ENCODE measurements around the gene ITPKB. TPM values are rescaled to one million over a fixed set of nuclear protein-coding genes. Genes with fewer than 3 reads are reported as not detected.

ITPKB gene
- total RNA-seq, 1 experiment from 2014 or later: 9.5 TPM

DNA sequence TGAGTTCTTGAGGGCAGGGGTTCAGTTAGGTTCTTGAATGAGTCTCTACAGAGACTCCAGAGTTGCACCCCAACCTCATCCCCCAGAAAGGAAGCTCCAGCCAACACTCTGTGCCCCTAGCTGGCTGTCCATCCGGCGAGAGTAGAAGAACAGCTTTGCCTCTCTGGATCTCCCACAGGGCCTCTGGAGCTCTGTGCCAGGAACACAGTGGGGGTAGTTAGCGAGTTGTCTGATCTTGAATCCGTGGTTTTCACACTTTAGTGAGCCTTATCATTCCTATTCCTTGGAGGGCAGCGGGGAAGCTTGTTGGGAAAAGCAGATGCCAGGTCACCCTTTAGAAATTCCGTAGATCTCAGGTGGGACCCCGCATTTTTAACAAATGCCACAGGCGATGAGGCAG lies 145.5 kb downstream of the ITPKB start:
- Mint-ChIP-seq H3K9me3 (ENCODE audit: unreplicated experiment) (peaks cover 7% of the 10 kb centered on the region), H3K4me1 (ENCODE audit: insufficient read depth, unreplicated experiment) (peaks cover 8% of the 10 kb centered on the region), H3K27me3 (ENCODE audit: insufficient read depth, unreplicated experiment) (peaks cover 29% of the 10 kb centered on the region), H3K4me3 (ENCODE audit: unreplicated experiment) (no peak overlapping the region), H3K27ac (ENCODE audit: low read depth, unreplicated experiment) (no peak overlapping the region), H3K36me3 (ENCODE audit: insufficient read depth, unreplicated experiment) (no peaks in the 10 kb centered on the region)
- no TSS peak for BruUV-seq (replicated peaks)
- no peak for DNase-seq (ENCODE audit: unreplicated experiment)
- ChIA-PET CTCF (interaction anchor here (0.6 to 1.4 kb wide), 6 partner anchors 10 to 104 kb away, joined by 3 to 5 read pairs (median 3); no protein-coding TSS in a partner anchor), POLR2A (interaction anchor here (0.6 to 1.8 kb wide), 2 partner anchors 9 to 843 kb away, joined by 3 to 9 read pairs; no protein-coding TSS in a partner anchor)
- TF ChIP-seq, protein P1, sequence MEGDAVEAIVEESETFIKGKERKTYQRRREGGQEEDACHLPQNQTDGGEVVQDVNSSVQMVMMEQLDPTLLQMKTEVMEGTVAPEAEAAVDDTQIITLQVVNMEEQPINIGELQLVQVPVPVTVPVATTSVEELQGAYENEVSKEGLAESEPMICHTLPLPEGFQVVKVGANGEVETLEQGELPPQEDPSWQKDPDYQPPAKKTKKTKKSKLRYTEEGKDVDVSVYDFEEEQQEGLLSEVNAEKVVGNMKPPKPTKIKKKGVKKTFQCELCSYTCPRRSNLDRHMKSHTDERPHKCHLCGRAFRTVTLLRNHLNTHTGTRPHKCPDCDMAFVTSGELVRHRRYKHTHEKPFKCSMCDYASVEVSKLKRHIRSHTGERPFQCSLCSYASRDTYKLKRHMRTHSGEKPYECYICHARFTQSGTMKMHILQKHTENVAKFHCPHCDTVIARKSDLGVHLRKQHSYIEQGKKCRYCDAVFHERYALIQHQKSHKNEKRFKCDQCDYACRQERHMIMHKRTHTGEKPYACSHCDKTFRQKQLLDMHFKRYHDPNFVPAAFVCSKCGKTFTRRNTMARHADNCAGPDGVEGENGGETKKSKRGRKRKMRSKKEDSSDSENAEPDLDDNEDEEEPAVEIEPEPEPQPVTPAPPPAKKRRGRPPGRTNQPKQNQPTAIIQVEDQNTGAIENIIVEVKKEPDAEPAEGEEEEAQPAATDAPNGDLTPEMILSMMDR (IDR thresholded peaks at IDR 0.05; ENCODE audit: unreplicated experiment): no peak
- intact Hi-C loops (cut with micrococcal nuclease): no loop called here

DNA sequence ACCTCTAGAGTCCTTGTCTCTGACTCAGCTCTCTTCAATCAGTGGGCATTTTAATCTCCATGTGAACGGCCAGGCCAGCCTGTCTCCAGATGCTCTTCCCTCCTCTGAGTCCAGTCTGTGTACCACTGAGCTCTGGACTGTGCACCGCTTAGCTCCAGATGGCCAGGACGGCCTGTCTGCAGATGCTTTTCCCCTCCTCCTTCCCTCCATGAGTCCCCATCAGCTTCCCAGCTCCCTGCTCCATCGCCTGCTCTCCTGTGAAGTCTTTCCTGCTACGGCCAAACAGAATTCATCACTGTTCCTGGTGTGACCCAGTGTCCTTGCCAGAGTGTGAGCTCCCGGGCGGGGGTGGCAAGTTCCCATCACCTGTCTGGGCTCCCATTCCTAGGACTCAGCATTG lies 148.5 kb downstream of the ITPKB start:
- H3K27me3 Mint-ChIP-seq (ENCODE audit: insufficient read depth, unreplicated experiment): peaks cover 24% of the 10 kb centered on the region
- H3K9me3 Mint-ChIP-seq (ENCODE audit: unreplicated experiment): peaks cover 5% of the 10 kb centered on the region
- no peak overlapping the region for H3K4me3 Mint-ChIP-seq (ENCODE audit: unreplicated experiment)
- DNase-seq (ENCODE audit: unreplicated experiment): no peak
- TF ChIP-seq, protein P1 (IDR thresholded peaks at IDR 0.05; ENCODE audit: unreplicated experiment): no peak
- intact Hi-C loops (cut with micrococcal nuclease): no loop called here
- H3K4me1 Mint-ChIP-seq (ENCODE audit: insufficient read depth, unreplicated experiment): peaks cover 4% of the 10 kb centered on the region
- CTCF ChIA-PET: interaction anchor here (0.8 to 1.7 kb wide), 3 partner anchors 43 to 166 kb away, joined by 3 to 4 read pairs (median 3); no protein-coding TSS in a partner anchor
- H3K36me3 Mint-ChIP-seq (ENCODE audit: insufficient read depth, unreplicated experiment): no peaks in the 10 kb centered on the region
- no TSS peak for BruUV-seq (replicated peaks)
- POLR2A ChIA-PET: interaction anchor here (0.7 to 1.8 kb wide), 3 partner anchors 12 to 285 kb away, joined by 3 to 8 read pairs (median 7); no protein-coding TSS in a partner anchor
- no peak overlapping the region for H3K27ac Mint-ChIP-seq (ENCODE audit: low read depth, unreplicated experiment)

DNA sequence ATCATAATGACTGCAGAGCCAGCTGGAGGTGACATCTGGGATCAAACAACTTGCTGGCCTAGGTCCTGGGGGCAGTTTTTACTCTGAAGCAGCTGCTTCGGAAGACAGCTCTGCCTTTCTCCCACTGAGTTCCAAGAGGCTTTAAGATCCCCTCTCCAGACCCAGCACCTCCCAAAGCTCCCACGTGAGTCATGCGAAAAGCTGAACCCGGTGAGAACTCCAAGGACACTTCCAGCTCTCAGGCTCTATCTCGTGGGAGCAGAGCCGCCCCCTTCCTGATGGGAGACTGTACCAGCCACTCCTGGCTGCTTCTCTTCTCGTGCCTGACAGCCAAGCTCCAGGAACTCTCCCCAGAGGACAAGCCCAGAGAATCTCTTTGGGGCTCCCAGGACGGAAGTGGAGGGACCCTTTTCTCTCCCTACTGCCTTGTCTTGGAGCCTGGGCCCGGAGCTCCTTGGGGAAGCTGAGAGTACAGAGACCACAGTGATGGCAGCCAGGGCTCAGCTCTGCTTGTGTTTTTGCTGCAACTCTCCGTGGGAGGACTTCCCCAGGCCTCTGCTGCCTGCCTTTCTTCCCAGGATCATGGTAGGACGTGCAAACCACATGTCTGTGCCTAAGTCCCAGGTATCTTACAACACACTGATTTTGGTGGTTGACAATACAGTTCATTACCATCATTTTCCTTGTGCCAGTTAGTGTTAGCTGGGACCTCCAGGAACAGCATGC lies 149.9 kb downstream of the ITPKB start:
- DNase-seq (ENCODE audit: unreplicated experiment): peak; percentile 32
- ChIA-PET CTCF (interaction anchor here (0.6 to 1.7 kb wide), 7 partner anchors 15 to 464 kb away, joined by 3 to 6 read pairs (median 4); no protein-coding TSS in a partner anchor), POLR2A (interaction anchor here (1.8 kb wide), 1 partner anchor 14 kb away, joined by 7 read pairs; no protein-coding TSS in a partner anchor)
- Mint-ChIP-seq H3K27ac (ENCODE audit: low read depth, unreplicated experiment) (no peak overlapping the region), H3K4me3 (ENCODE audit: unreplicated experiment) (no peak overlapping the region), H3K27me3 (ENCODE audit: insufficient read depth, unreplicated experiment) (peaks cover 19% of the 10 kb centered on the region), H3K9me3 (ENCODE audit: unreplicated experiment) (no peaks in the 10 kb centered on the region), H3K36me3 (ENCODE audit: insufficient read depth, unreplicated experiment) (no peaks in the 10 kb centered on the region), H3K4me1 (ENCODE audit: insufficient read depth, unreplicated experiment) (peaks cover 1% of the 10 kb centered on the region)
- intact Hi-C loops (cut with micrococcal nuclease): loop anchor here (2.0 kb wide), 1 partner anchor 22 kb away; no protein-coding TSS in a partner anchor
- TF ChIP-seq, protein P1 (IDR thresholded peaks at IDR 0.05; ENCODE audit: unreplicated experiment): no peak
- no TSS peak for BruUV-seq (replicated peaks)

DNA sequence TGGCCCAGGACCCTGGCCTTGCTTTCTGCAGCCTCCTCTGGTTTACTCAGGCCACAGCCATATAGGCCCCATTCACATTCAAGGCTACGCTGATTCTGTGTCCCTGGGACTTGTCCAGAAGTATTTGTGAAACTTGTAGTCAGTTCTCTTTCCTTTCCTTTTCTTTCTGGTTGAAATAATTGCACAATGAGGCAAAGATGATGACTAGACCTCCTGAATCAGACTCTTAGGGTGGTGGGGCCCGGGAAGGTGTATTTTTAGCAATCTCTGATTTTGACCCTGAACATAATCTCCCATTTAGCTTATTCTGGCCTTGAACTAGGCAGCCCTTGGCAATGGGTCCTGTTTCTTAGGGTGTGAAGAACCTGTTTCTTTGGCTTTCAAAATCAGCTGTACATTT lies 150.6 kb downstream of the ITPKB start:
- intact Hi-C loops (cut with micrococcal nuclease): loop anchor here (2.0 kb wide), 1 partner anchor 22 kb away; no protein-coding TSS in a partner anchor
- Mint-ChIP-seq H3K9me3 (ENCODE audit: unreplicated experiment) (no peaks in the 10 kb centered on the region), H3K4me3 (ENCODE audit: unreplicated experiment) (no peak overlapping the region), H3K27ac (ENCODE audit: low read depth, unreplicated experiment) (no peak overlapping the region), H3K4me1 (ENCODE audit: insufficient read depth, unreplicated experiment) (no peaks in the 10 kb centered on the region), H3K36me3 (ENCODE audit: insufficient read depth, unreplicated experiment) (no peaks in the 10 kb centered on the region), H3K27me3 (ENCODE audit: insufficient read depth, unreplicated experiment) (peaks cover 12% of the 10 kb centered on the region)
- DNase-seq (ENCODE audit: unreplicated experiment): peak; percentile 45
- no TSS peak for BruUV-seq (replicated peaks)
- ChIA-PET POLR2A (no interaction called here), CTCF (interaction anchor here (1.0 to 1.4 kb wide), 3 partner anchors 15 to 39 kb away, joined by 4 to 6 read pairs (median 4); no protein-coding TSS in a partner anchor)
- TF ChIP-seq, protein P1 (IDR thresholded peaks at IDR 0.05; ENCODE audit: unreplicated experiment): no peak

Data from MCF 10A (cell line).